ENCODE measurements around the gene NIPAL4.
"Not testable (repeated sequence)": the region's sequence is repeated elsewhere in the genome, so short reads cannot be mapped to it uniquely, and the experiment has no call there.

NIPAL4 gene

GRCh38 chr5:157463081-157463480, 3.1 kb downstream of the NIPAL4 start:
- DNase-seq (ENCODE audit: low read depth, low spot score): no peak

- no peak for DNase-seq (ENCODE audit: low read depth, low spot score)
Observed at GRCh38 chr5:157463621-157464518, 3.9 kb downstream of the NIPAL4 start.

- peak; percentile 53 for DNase-seq (ENCODE audit: low read depth, low spot score)
Observed at GRCh38 chr5:157464519-157465171, 4.6 kb downstream of the NIPAL4 start.

- no peak for DNase-seq (ENCODE audit: low read depth, low spot score)
Observed at GRCh38 chr5:157468293-157468965, 8.4 kb downstream of the NIPAL4 start.

- DNase-seq (ENCODE audit: low read depth, low spot score): no peak
Observed at GRCh38 chr5:157469073-157469472, 9.1 kb downstream of the NIPAL4 start.

- DNase-seq (ENCODE audit: low read depth, low spot score): no peak
Observed at GRCh38 chr5:157469687-157470086, 9.7 kb downstream of the NIPAL4 start.

GRCh38 chr5:157470631-157471030, 10.6 kb downstream of the NIPAL4 start:
- no peak for DNase-seq (ENCODE audit: low read depth, low spot score)

- no peak for DNase-seq (ENCODE audit: low read depth, low spot score)
Observed at GRCh38 chr5:157471709-157472108, 11.7 kb downstream of the NIPAL4 start.

GRCh38 chr5:157473383-157474320, 13.6 kb downstream of the NIPAL4 start:
- no peak for DNase-seq (ENCODE audit: low read depth, low spot score)

- no peak for DNase-seq (ENCODE audit: low read depth, low spot score)
Observed at GRCh38 chr5:157475432-157475831, 15.4 kb downstream of the NIPAL4 start.

- peak; percentile 71 for DNase-seq (ENCODE audit: low read depth, low spot score)
Observed at GRCh38 chr5:157476702-157477408, 16.8 kb downstream of the NIPAL4 start.

- no peak for DNase-seq (ENCODE audit: low read depth, low spot score)
Observed at GRCh38 chr5:157477814-157478494, 17.9 kb downstream of the NIPAL4 start.

- no peak for DNase-seq (ENCODE audit: low read depth, low spot score)
Observed at GRCh38 chr5:157478726-157479125, 18.7 kb downstream of the NIPAL4 start.

GRCh38 chr5:157479166-157479565, 19.2 kb downstream of the NIPAL4 start:
- no peak for DNase-seq (ENCODE audit: low read depth, low spot score)

GRCh38 chr5:157479612-157480510, 19.8 kb downstream of the NIPAL4 start:
- no peak for DNase-seq (ENCODE audit: low read depth, low spot score)

GRCh38 chr5:157481265-157481664, 21.3 kb downstream of the NIPAL4 start:
- no peak for DNase-seq (ENCODE audit: low read depth, low spot score)

GRCh38 chr5:157481666-157482065, 21.7 kb downstream of the NIPAL4 start:
- no peak for DNase-seq (ENCODE audit: low read depth, low spot score)

- not testable (repeated sequence) for DNase-seq (ENCODE audit: low read depth, low spot score)
Observed at GRCh38 chr5:157482702-157483101, 22.7 kb downstream of the NIPAL4 start.

- no peak for DNase-seq (ENCODE audit: low read depth, low spot score)
Observed at GRCh38 chr5:157484768-157485167, 24.8 kb downstream of the NIPAL4 start.

Measured in ELF-1 (cell line).